ENCODE results near the gene ANKFN1.
A peak's percentile ranks its signal among the peaks of the same experiment; 100 is the strongest.

Gene ANKFN1

DNA sequence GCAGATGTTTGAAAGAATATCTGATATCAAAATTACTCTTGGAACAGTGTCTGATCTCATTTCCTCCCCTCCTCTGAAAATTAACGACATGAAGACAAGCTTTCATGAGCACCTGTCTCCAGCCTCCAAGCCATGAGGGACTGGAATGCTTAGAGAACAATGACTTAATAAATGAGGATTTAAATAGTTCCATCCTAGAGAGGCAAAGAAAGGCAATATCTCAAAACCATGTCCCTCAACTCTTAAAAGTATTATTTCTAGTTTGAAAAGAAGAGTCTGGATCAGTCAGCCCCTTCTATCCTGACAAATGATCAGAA is 137.5 kb downstream of the ANKFN1 start:
- no peak for DNase-seq

DNA sequence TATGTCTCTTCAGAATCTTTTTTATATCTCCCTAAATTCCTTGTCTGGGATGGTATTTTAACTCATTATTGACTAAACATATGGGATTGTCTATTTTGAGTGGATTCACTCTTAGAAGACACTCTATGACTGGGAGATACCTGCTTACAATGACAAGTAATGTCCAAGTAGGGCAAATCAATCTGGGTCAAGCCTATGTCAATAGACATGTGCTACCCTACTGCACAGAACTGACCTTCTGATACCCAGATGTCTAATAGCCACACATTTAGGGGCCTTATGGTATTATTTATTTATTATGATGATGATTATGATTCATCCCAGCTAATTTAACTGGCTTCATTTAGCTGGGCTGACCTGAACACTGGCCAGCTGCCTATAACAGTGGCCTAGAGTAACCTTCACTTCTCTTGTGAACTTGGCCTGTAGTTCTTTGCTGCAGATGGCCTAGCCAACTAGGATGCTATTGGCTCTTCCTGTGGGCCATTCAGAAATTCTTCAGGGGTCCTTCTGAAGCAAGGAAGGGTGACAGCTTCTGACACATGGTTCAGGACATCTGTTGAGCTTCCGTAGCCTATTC is 138.0 kb downstream of the ANKFN1 start:
- no peak for DNase-seq

GRCh38 chr17:56292010-56292409 is 138.7 kb downstream of the ANKFN1 start:
- no peak for DNase-seq

- DNase-seq, result no peak
Measured at GRCh38 chr17:56292578-56292977, 139.3 kb downstream of the ANKFN1 start.

DNA sequence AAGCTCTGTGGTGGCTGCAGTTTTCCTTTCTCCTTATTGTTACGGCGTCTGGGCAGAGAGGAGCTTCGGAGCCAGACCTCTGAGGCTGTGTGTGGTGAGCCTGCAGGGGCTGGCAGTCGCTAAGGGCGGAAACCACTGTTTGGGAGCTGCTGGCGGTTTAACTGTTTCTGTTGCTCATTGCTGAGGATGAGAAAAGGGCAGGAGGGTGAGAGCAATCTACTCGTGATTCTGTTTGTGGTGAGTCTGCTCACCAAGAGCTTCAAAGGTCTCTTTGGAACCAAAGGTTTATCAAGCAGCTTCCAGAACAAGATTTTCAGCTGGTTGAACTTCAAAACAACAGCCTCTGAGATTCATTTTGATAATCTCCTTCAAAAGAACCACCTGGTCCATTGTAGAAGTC is 143.9 kb downstream of the ANKFN1 start:
- no peak for DNase-seq

DNA sequence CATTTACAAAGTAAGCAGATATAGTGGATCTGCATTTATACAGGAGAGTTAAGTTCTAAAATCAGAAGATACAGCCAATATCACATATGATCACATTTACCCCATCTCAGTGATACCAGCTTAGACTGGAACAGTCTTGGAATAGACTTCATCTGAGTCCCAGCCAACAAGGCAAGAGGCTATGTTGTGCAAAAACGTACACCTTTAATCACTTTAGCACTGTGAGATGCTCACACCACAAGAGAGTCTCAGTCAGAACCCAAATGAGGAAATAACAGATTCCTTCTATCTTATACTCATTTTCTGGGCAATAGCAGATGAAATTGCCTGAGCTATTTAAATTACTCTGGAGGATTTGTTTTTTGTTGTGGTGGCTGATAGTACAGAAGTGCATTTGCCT is 145.6 kb downstream of the ANKFN1 start:
- DNase-seq, result no peak

GRCh38 chr17:56300144-56300543 is 146.9 kb downstream of the ANKFN1 start:
- no peak for DNase-seq

DNA sequence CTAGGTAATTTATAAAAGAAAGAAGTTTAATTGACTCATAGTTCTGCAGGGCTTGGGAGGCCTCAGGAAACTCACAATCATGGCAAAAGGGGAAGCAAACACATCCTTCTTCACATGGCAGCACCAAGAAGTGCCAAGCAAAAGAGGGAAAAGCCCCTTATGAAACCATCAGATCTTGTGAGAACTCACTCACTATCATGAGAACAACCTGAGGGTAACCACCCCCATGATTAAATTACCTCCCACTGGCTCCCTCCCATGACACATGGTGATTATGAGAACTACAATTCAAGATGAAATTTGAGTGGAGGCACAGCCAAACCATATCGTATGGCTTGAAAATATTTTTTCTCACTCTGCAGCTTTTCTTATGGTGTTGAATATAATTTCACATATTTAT is 151.7 kb downstream of the ANKFN1 start:
- DNase-seq, result no peak

DNA sequence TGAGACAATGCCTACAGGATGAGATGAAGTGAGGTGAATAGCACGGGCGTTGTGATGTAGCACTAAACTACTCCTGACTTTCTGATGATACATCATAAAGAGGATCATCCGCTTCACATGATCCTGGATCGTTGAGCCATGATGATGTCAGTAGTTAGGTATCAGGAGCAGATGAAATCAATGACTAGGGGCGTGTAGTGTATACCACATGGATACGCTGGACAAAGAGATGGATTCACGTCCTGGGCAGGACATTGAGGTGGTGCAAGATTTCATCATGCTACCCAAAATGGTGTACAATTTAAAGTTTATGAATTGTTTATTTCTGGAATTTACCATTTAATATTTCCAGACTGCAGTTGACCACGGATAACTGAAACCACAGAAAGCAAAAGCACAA is 156.6 kb downstream of the ANKFN1 start:
- DNase-seq, result no peak

- no peak for DNase-seq
Measured at GRCh38 chr17:56310782-56311181, 157.5 kb downstream of the ANKFN1 start.

- no peak for DNase-seq
Measured at GRCh38 chr17:56313201-56313600, 159.9 kb downstream of the ANKFN1 start.

GRCh38 chr17:56314026-56314425 is 160.8 kb downstream of the ANKFN1 start:
- DNase-seq, result no peak

DNA sequence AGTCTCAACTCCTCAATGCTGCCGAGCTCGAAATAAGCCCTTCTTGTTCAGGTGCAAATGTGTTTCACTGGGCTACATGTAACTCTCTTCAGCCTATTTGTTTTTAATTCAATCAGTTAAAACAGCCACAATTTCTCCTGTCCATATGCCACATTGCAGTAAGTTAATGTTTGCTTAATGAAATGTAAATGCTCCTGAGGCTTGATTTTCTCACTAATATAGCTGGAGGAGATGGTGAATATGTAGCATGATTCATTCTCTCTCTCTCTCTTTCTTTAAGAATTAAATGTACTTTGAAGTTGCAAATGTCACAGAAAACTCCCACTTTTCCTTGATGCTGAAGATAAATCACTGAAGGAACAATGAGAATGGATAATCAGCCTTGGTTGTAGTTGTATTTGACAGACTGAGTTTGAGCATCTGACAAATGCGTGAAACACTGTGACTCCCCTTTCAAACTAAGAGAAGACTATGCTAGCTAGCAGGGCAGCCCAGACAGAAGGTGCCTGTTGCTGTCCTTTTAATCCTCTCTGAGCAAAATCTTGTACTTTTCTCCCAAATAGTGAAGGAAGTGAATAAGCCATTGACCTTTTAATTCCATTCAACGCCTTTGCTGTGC is 161.8 kb downstream of the ANKFN1 start:
- no peak for DNase-seq

- DNase-seq, result no peak
Measured at GRCh38 chr17:56316604-56317003, 163.3 kb downstream of the ANKFN1 start.

GRCh38 chr17:56317351-56318208 is 164.3 kb downstream of the ANKFN1 start:
- no peak for DNase-seq

DNA sequence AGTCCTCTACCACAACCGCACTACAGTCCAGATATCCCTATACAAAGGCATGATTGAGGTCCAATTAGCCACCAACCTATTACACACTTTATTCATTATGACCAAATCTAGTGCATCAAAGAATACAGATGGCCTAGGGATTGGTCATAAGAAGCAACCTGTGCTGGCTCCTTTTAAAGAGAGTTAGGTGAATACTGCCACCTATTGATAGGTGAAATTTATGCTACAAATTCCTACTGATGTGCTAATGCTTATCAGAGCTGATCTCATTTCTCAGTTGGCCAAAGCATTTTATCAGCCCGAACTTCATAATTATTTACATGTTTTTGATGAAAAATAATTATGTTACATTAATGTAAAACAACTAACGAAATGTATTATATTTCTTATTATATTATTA is 166.3 kb downstream of the ANKFN1 start:
- DNase-seq, result peak in 1 of 2 experiments; percentile 58

DNA sequence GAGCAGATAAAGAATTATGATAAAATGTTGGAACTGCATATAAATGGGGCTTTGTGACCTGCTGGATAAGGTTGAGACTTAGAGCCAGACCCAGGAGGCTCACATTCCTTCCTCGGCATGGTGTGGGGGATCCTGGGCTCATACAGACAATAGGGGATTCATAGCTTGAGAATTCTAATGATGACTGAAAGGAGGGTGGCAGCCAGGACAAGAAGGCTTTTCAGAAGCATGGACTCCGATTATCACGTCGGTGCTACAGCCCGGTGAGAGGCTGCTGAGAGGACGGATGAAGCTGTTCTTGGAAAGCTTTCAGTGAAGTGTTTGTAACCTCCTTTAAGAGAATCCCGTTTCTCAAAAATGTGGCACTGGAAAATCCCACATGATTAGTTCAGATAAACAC is 167.2 kb downstream of the ANKFN1 start:
- DNase-seq, result no peak

DNA sequence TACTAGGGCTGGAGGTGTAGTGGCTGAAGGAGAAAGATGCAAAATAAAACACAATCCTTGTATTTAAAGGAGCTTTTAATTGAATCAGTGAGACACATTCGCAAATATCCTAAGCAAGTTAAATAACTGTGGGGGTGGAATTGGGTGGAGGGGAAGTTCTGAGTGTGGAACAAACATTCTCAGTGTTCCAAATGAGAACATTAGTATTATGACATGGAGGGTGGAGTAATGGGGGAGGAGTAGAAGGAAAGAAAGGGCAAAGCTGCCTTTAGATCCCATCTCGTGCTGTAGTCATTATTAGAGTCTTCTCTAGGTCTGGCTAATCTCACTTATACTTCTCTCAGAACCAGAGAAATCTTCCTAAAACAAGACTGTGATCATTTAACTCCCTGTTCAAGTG is 169.7 kb downstream of the ANKFN1 start:
- DNase-seq, result no peak

DNA sequence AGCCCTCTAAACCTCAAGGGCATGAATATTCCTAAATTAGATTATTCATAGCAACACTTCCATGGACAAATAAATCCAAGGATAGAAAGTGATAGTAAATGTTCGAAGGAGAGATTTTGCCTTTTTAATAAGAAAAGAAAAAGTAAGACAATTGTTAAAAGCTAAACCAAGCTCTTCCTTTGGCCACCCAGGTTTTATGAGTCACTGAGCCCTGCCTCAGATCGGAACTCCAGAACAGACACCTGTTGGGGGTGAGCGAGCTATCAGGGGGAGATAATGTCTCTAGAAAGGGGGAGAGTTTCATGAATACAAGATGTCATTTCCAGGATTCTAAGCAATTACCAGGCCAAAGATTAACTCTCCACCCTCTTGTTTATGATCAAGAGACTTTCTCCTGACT is 171.4 kb downstream of the ANKFN1 start:
- DNase-seq, result no peak

- no peak for DNase-seq
Measured at GRCh38 chr17:56325313-56326000, 172.2 kb downstream of the ANKFN1 start.

GRCh38 chr17:56326001-56326359 is 172.7 kb downstream of the ANKFN1 start:
- DNase-seq, result no peak

- DNase-seq, result no peak
Measured at GRCh38 chr17:56347639-56348038, 194.4 kb downstream of the ANKFN1 start.

DNA sequence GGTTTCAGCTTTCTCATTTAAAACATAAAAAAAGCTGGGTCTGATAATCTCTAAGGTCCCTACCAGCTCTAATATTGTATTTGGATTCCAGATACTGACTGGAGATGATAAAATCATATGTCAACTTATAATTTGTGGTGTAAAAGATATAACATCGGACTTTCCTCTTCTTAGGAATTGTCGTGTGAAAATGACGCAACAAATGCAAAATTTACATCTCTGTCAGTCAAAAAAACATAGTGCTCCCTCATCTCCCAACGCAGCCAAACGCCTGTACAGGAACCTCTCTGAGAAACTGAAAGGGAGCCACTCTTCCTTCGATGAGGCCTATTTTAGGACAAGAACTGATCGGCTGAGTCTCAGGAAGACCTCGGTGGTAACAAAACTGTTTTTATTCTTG is 197.3 kb downstream of the ANKFN1 start:
- DNase-seq, result no peak

DNA sequence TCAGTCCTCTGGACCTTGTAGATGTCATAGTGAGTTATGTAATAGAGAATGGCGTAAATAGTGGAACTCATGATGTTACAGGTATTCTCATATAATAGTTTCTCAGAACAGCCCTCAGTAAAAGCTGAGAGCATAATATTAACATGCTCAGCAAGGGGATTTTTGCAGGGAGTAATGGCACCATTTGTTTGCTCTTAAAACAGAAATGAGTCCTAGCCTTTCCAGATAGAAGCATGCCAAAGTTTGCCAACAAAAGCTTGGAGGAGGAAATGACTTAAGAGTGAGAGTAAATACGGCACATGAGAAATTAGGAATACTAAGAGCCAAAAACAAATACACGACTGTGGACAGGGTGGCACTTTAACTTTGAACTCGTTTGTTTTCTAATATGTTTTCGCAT is 198.4 kb downstream of the ANKFN1 start:
- DNase-seq, result no peak
